Fibroblast of lung (primary cell): ENCODE data around the gene CDC26. TPM values are rescaled to one million over a fixed set of nuclear protein-coding genes. Genes with fewer than 3 reads are reported as not detected.

Source experiments
- DNase-seq, 2 donors: peaks; one replicate each; pipeline versions ENCODE4 v3.0.0 to v3.0.0-alpha.2; 2010; ENCODE audit warnings: low read depth in 2 of 2
- H2AFZ ChIP-seq: 2 replicates; pipeline ENCODE4 v1.5.1; 2012; ENCODE audit warnings: low read length, control low read depth, inconsistent platforms
- H3K27ac ChIP-seq: 2 replicates; pipeline ENCODE4 v1.5.1; 2011; ENCODE audit warnings: low read length, control low read depth; ENCODE audit not compliant: insufficient read depth
- H3K27me3 ChIP-seq: 2 replicates; pipeline ENCODE4 v1.5.1; 2011; ENCODE audit warnings: mild to moderate bottlenecking, low read length; ENCODE audit not compliant: control insufficient read depth, insufficient read depth
- H3K36me3 ChIP-seq: 2 replicates; pipeline ENCODE4 v1.5.1; 2011; ENCODE audit warnings: low read length; ENCODE audit not compliant: control insufficient read depth, insufficient read depth
- H3K4me1 ChIP-seq: 2 replicates; pipeline ENCODE4 v1.5.1; 2011; ENCODE audit warnings: low read length; ENCODE audit not compliant: control insufficient read depth, insufficient read depth; ENCODE audit errors: extremely low read depth
- H3K4me2 ChIP-seq: 2 replicates; pipeline ENCODE4 v1.5.1; 2011; ENCODE audit warnings: low read length, control low read depth; ENCODE audit not compliant: insufficient read depth; ENCODE audit errors: extremely low read depth
- H3K4me3 ChIP-seq, 4 experiments: fragments of 200-600 bp in 1 of 4; sonication (generic) in 1 of 4; replicated peaks in 1 of 4; 2 replicates each; pipeline ENCODE4 v1.5.1; 2011 to 2016; ENCODE audit warnings: low read length in 4 of 4, low read depth in 3 of 4, mild to moderate bottlenecking in 3 of 4, control low read depth in 2 of 4, inconsistent platforms in 1 of 4, mixed read lengths in 1 of 4; ENCODE audit not compliant: insufficient read depth in 1 of 4; ENCODE audit errors: control extremely low read depth in 1 of 4
- H3K79me2 ChIP-seq: 2 replicates; pipeline ENCODE4 v1.5.1; 2012; ENCODE audit warnings: mild to moderate bottlenecking, low read length, inconsistent platforms; ENCODE audit not compliant: control insufficient read depth, insufficient read depth
- H3K9ac ChIP-seq: 2 replicates; pipeline ENCODE4 v1.5.1; 2011; ENCODE audit warnings: mild to moderate bottlenecking, low read length, control low read depth; ENCODE audit not compliant: insufficient read depth
- H3K9me3 ChIP-seq: 2 replicates; pipeline ENCODE4 v1.5.1; 2012; ENCODE audit warnings: low read depth, low read length; ENCODE audit not compliant: control insufficient read depth, insufficient read depth
- H4K20me1 ChIP-seq: 2 replicates; pipeline ENCODE4 v1.5.1; 2011; ENCODE audit warnings: low read length; ENCODE audit not compliant: control insufficient read depth, insufficient read depth; ENCODE audit errors: extremely low read depth
- CTCF ChIP-seq, 2 donors: IDR thresholded peaks in 1 of 2; conservative IDR thresholded peaks in 1 of 2; 1 replicate in 1 of 2; 2 replicates in 1 of 2; pipeline ENCODE4 v1.5.1; 2011 to 2012; ENCODE audit warnings: low read length in 2 of 2, control low read depth in 1 of 2, inconsistent platforms in 1 of 2, low read depth in 1 of 2, mild to moderate bottlenecking in 1 of 2
- EZH2 ChIP-seq: IDR thresholded peaks from 2 replicates; pipeline ENCODE4 v1.5.1; 2012; ENCODE audit warnings: low read length, control low read depth, mild to moderate bottlenecking; ENCODE audit errors: missing control alignments
- polyA plus RNA-seq, 2 donors: library from polyadenylated mRNA; depleted of rRNA in 1 of 2; stranded (reverse) in 1 of 2; unstranded in 1 of 2; fragments of >200 nt; gene quantifications; 2 replicates each; pipeline ENCODE4 v1.2.1, GENCODE V29; 2011 to 2012; ENCODE audit warnings: missing spikeins in 1 of 2
- total RNA-seq: library from RNA; depleted of rRNA; stranded (reverse); fragments of >200 nt; gene quantifications from 2 replicates; pipeline ENCODE4 v1.2.1, GENCODE V29; 2014

The CDC26 gene
- total and polyA plus RNA-seq, 2 donors (not counting 1 experiment from before 2014, with no cell fraction given) = 33.9 to 63.2 TPM

DNA sequence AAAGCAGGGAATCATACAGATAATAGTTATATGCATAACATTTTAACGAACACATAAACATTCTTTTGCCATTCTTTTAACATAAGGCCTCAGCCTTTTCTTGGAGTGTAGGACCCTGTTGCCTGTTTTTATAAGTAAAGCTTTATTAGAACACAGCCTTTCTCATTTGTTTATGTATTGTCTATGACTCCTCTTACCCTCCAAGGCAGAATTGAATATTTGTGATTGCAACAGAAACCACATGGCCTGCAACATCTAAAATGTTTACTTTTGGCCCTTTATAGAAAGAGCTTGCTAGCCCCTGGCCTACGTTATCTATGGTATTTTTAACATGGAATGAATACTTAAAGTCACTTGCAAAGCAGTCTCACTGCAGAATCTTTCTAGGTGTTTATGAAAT is 51.4 kb downstream of the CDC26 start:
- Histone ChIP-seq H4K20me1 (no peaks in the 10 kb centered on the region), H3K4me3 (peak overlapping the region in 1 of 4 experiments; percentile 81), H3K27ac (no peak overlapping the region), H3K9ac (no peak overlapping the region), H3K36me3 (no peaks in the 10 kb centered on the region), H2AFZ (no peak overlapping the region), H3K9me3 (no peaks in the 10 kb centered on the region), H3K4me1 (peaks cover 4% of the 10 kb centered on the region), H3K79me2 (peaks cover 27% of the 10 kb centered on the region), H3K27me3 (no peaks in the 10 kb centered on the region), H3K4me2 (no peak overlapping the region)
- DNase-seq = peak; percentile 63 to 93
- TF ChIP-seq EZH2 (no peak), CTCF (conservative IDR thresholded peaks at IDR 0.05 in 1 of 2, IDR thresholded peaks at IDR 0.05 in 1 of 2; ENCODE audit: low read depth in 1 of 2, low read length in 2 of 2) (no peak)

DNA sequence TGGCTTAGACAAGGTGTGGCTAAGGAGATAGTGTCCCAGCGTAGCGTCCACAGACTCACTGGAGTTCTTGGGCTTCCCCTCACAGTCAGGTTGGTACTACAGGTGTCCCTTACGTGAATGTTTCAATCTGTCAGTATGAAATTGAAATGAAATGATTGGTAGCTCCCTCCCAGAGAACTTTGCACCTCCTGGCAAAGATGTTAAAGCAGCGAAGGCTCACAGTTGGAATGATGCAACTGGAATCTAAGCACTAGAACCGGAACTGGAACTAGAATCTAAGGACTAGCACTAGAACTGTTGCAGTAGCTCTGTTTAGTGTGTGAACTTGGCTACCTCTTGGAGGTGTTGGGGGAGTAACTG is 52.9 kb downstream of the CDC26 start:
- Histone ChIP-seq H3K36me3 (no peaks in the 10 kb centered on the region), H3K4me2 (peak overlapping the region; percentile 92), H2AFZ (peak overlapping the region; percentile 19), H3K4me3 (peak overlapping the region; percentile 79 to 96 (median 82)), H3K79me2 (peaks cover 35% of the 10 kb centered on the region), H3K27me3 (no peaks in the 10 kb centered on the region), H3K9ac (peak overlapping the region; percentile 75), H4K20me1 (no peaks in the 10 kb centered on the region), H3K27ac (peak overlapping the region; percentile 87), H3K4me1 (peaks cover 4% of the 10 kb centered on the region), H3K9me3 (no peaks in the 10 kb centered on the region)
- no peak for TF ChIP-seq EZH2
- no peak for TF ChIP-seq CTCF (conservative IDR thresholded peaks at IDR 0.05 in 1 of 2, IDR thresholded peaks at IDR 0.05 in 1 of 2; ENCODE audit: low read depth in 1 of 2, low read length in 2 of 2)
- peak in 1 of 2 donors; percentile 43 for DNase-seq

DNA sequence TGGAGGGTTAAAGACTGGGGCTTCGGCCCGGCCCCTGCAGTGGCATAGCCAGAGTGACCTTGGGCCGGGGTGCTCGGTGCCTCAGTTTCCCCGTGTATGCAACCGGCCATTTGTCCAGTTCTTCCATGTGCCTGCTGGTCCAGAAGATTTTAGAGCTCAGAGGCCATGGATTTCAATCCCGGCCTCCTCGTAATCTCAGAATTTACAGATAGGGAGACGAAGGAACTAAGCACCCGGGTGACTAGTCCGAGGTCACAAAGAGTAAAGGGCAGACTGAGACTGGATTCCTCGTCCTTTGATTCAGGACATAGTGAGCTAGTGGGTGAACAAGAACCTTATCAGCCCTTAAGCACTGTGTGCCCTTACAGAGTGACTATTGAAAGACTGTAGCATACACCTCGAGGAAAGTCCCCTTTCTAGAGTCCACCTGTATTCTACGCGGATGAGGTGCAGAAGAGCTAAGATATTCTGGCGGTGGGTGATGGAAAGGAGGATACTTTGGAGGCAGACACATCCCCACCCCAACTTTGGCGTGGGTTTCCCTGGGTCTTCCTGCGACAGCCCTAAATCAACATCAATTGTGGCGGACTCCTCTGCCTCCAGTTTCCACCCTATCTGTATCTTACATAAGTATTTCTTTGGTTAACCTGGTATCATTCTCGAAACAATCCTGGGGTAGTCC is 53.4 kb downstream of the CDC26 start:
- no peaks in the 10 kb centered on the region for H3K27me3 ChIP-seq
- H2AFZ ChIP-seq = peak overlapping the region; percentile 95
- H3K4me1 ChIP-seq = peaks cover 4% of the 10 kb centered on the region
- no peaks in the 10 kb centered on the region for H4K20me1 ChIP-seq
- H3K27ac ChIP-seq = peak overlapping the region; percentile 87
- no peak for TF ChIP-seq EZH2
- TF ChIP-seq CTCF (conservative IDR thresholded peaks at IDR 0.05 in 1 of 2, IDR thresholded peaks at IDR 0.05 in 1 of 2; ENCODE audit: low read depth in 1 of 2, low read length in 2 of 2) = no peak
- H3K4me3 ChIP-seq = peak overlapping the region; percentile 79 to 96 (median 82)
- peak overlapping the region; percentile 75 for H3K9ac ChIP-seq
- peak overlapping the region; percentile 92 for H3K4me2 ChIP-seq
- H3K36me3 ChIP-seq = no peaks in the 10 kb centered on the region
- H3K9me3 ChIP-seq = no peaks in the 10 kb centered on the region
- DNase-seq = no peak
- peaks cover 37% of the 10 kb centered on the region for H3K79me2 ChIP-seq
